NCI-H1417 treated with DMSO at 0.1 percent for 48 hours (cell line): Measurements from ENCODE around the gene MZF1.

Experiments used
- DNase-seq: peaks from one replicate; lab custom pipeline; 2025; lab: John Stamatoyannopoulos, UW

Gene MZF1

DNA sequence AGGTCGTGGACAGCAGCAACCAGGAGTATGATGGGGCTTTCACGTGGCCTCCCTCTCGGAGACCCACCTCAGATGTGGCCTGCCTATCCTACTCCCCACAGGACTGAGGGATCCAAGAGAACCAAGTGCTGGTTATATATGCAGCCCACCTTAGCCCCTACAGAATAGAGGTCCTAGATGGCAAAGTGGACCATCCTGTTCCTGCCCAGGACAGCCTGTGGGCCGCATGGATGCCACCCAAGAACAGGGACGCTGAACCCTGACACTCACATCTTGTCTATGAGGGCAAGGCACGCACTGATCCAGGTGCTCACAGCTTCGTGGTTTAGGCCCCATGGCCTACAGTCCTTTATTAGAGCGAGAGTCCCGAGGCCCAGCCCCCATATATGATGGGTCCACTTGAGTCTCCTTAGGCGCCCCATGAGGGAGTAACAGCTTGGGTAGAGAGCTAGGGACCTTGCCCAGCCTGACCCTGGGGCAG is 59.9 kb downstream of the MZF1 start:
- DNase-seq: no peak
